ENCODE measurements around the gene CASP10. TPM values are rescaled to one million over a fixed set of nuclear protein-coding genes. Genes with fewer than 3 reads are reported as not detected.

The CASP10 gene
- total and polyA plus RNA-seq, 2 of the 13 experiments (the other 11 are each of a cell fraction or from before 2014, with no cell fraction given), result 22.2 to 23.8 TPM

GRCh38 chr2:201257956-201258665 is 75.2 kb downstream of the CASP10 start (continued):
- TF ChIP-seq MLX (CRISPR knock-in tag; IDR thresholded peaks at IDR 0.05) (no peak), FOXK2 (IDR thresholded peaks at IDR 0.05) (no peak), RORA (CRISPR knock-in tag; IDR thresholded peaks at IDR 0.05) (no peak), ZNF451 (CRISPR knock-in tag; IDR thresholded peaks at IDR 0.05) (peak; percentile 48; the same call in 1 of the 2 replicates), HMGXB4 (CRISPR knock-in tag; IDR thresholded peaks at IDR 0.05; ENCODE audit: borderline replicate concordance in 1 of 2, low read depth in 1 of 2) (peak; percentile 51 to 70; a peak in 3 of 4 replicates), AKAP8 (CRISPR knock-in tag; IDR thresholded peaks at IDR 0.05) (no peak), MAZ (IDR thresholded peaks at IDR 0.05; ENCODE audit: borderline replicate concordance, low read depth, low read length) (no peak), MAZ (CRISPR knock-in tag; IDR thresholded peaks at IDR 0.05; ENCODE audit: low read depth) (0 out of 2 replicates have a peak, but pooled peaks have one; percentile 48), ZNF740 (CRISPR knock-in tag; IDR thresholded peaks at IDR 0.05) (no peak), SNRNP70 (IDR thresholded peaks at IDR 0.05; ENCODE audit: low read depth, low read length) (no peak), KLF13 (CRISPR knock-in tag; IDR thresholded peaks at IDR 0.05) (no peak), TRIM24 (CRISPR knock-in tag; IDR thresholded peaks at IDR 0.05) (no peak), HOXA9 (CRISPR knock-in tag; IDR thresholded peaks at IDR 0.05; ENCODE audit: borderline replicate concordance) (no peak), THYN1 (CRISPR knock-in tag; IDR thresholded peaks at IDR 0.05; ENCODE audit: borderline replicate concordance, low read depth) (no peak), HNRNPLL (IDR thresholded peaks at IDR 0.05; ENCODE audit: low read depth, low read length, poor library complexity, severe bottlenecking) (no peak), KMT2A (CRISPR knock-in tag; IDR thresholded peaks at IDR 0.05) (peak; percentile 23; the same call in 1 of the 2 replicates)
- TF ChIP-seq, protein P1, sequence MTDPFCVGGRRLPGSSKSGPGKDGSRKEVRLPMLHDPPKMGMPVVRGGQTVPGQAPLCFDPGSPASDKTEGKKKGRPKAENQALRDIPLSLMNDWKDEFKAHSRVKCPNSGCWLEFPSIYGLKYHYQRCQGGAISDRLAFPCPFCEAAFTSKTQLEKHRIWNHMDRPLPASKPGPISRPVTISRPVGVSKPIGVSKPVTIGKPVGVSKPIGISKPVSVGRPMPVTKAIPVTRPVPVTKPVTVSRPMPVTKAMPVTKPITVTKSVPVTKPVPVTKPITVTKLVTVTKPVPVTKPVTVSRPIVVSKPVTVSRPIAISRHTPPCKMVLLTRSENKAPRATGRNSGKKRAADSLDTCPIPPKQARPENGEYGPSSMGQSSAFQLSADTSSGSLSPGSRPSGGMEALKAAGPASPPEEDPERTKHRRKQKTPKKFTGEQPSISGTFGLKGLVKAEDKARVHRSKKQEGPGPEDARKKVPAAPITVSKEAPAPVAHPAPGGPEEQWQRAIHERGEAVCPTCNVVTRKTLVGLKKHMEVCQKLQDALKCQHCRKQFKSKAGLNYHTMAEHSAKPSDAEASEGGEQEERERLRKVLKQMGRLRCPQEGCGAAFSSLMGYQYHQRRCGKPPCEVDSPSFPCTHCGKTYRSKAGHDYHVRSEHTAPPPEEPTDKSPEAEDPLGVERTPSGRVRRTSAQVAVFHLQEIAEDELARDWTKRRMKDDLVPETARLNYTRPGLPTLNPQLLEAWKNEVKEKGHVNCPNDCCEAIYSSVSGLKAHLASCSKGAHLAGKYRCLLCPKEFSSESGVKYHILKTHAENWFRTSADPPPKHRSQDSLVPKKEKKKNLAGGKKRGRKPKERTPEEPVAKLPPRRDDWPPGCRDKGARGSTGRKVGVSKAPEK (CRISPR knock-in tag; IDR thresholded peaks at IDR 0.05; ENCODE audit: borderline replicate concordance), result no peak
- TF ChIP-seq, protein P2, sequence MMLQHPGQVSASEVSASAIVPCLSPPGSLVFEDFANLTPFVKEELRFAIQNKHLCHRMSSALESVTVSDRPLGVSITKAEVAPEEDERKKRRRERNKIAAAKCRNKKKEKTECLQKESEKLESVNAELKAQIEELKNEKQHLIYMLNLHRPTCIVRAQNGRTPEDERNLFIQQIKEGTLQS (CRISPR knock-in tag; IDR thresholded peaks at IDR 0.05), result peak; percentile 53

Measured in HepG2 (cell line).